ENCODE data around the gene NR1H3. TPM values are rescaled to one million over a fixed set of nuclear protein-coding genes. Genes with fewer than 3 reads are reported as not detected.

Gene NR1H3
- total RNA-seq, 1 experiment from 2014 or later: 25.4 TPM

DNA sequence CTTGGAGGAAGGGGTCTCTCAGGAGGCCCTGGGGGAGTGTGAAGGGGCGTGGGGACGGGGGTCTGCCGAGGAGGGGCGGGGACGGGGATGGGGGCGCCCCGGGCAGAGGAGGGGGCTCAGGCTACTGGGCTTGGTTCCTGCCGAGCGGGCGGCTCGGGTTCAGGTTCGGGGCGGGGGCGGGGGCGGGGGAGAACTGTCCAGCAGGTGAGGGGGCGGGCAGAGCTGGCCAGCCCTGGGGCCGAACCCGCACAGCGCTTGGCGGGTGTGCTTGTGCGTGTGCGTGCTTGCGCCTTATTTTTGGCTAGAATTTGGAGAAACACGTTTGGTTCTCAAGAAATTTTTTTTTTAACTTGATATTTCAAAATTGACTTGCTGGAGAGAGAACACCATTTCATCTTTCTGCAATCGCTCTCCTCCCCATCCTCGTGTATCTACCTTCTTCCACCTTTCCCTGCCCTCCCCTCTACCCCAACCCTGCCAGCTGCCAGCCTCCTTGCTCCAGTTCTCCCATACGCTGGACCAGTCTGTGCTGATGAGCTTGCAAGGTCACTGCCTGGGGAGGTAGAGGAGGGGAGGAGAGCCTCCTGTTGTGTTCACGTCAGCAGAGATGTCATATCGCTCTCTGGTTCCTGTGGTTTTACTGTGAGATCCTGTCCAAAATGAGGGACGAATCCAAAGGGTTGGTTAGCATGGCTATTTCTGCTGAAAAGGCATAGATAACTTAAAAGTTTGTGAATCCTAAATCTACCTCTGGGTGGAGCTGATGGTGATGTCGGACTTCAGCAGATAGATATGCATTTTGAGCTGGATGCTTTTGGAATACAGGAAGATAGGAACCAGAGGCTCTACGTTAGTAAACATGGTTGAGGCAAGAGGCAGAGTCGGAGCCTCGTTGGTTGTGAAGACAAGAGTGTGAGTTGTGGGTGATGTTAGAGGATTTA, 12.8 kb downstream of the NR1H3 start:
- Histone ChIP-seq H3K4me3 (ENCODE audit: insufficient read depth, low read depth, low read length) (peak overlapping the region; percentile 82), H3K36me3 (replicated peaks; ENCODE audit: control insufficient read depth, insufficient read depth, low read length) (no peaks in the 10 kb centered on the region; the same call in none of the 2 replicates), H3K27me3 (ENCODE audit: control insufficient read depth, insufficient read depth, low read length) (no peaks in the 10 kb centered on the region)
- DNase-seq: peak; percentile 91

DNA sequence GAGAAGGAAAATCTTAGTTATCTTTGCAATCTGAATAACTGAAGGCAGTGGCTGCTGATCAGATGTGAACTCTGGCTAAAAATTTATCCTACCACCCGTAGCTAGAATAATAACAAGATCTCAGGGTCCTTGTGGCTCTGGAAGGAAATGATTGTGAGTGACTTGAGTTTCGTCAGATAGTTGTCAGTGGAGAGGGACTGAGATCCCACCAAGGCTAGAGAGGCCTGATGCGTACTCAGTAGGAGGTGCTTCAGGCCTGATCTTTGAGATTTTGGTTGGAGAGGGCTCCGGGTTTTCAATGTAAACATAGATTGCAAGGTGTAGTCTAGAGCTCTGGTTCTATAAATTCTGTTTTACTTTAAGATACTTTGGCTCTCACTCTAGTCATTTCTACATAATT, 13.5 kb downstream of the NR1H3 start:
- H3K4me3 ChIP-seq (ENCODE audit: insufficient read depth, low read depth, low read length): no peak overlapping the region

DNA sequence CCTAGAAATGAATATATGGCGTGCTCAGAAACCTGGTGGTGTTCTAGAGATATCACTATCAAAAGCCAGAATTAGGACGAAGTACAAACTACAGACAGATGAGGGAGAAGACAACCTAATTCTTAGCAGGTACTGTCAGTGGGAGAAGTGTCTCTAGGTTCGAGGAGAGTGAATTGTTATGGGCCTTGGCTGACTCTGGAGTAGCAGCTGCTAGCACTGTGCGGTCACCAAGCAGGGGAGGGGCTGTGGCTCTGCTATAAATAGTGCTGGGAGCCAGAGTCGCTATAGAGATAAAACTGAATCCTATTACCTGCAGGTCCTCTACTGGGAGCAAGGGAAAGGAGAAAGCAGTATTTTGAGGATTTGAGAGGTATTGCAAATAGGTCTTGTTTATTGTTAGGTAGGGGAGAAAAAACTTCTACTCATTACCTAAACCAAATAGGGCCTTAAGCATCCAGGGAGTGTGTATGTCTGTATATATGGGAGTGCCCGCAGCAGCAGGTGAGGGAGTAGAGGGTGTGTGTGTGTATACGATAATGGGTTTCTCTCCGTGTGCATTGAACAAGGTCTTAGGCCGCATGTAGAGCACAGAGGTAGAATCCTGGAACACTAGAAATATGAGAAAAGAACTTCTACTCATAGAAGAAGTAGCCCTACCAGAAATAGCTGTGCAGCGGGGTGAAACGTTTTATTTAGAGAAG, 14.3 kb downstream of the NR1H3 start:
- DNase-seq: no peak
- no peak overlapping the region for H3K4me3 ChIP-seq (ENCODE audit: insufficient read depth, low read depth, low read length)
- peaks cover 10% of the 10 kb centered on the region for H3K36me3 ChIP-seq (replicated peaks; ENCODE audit: control insufficient read depth, insufficient read depth, low read length)
- H3K27me3 ChIP-seq (ENCODE audit: control insufficient read depth, insufficient read depth, low read length): no peaks in the 10 kb centered on the region

More for the DNA sequence above, 13.5 kb downstream of the NR1H3 start:
- Histone ChIP-seq H3K36me3 (replicated peaks; ENCODE audit: control insufficient read depth, insufficient read depth, low read length) (peaks cover 6% of the 10 kb centered on the region), H3K27me3 (ENCODE audit: control insufficient read depth, insufficient read depth, low read length) (no peaks in the 10 kb centered on the region)
- no peak for DNase-seq

DNA sequence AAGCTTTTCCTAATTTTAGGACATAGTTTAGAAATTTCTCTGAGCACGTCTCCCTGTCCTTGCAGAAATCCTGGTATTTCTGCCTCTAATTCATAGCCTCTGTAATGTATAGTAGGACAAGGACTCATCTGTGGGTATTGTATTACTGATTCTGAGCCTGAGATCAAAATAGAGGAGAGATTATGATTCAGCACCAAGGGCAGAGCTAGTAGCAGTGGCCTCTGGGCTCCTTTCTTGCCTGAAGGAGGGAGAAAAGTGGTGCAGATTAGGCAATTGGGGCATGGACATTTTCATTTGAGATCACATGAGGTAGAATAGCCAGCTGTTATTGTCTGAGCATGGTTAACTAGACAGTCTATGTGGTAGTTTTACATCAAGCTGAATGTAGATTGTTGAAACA, 14.9 kb downstream of the NR1H3 start:
- no peak overlapping the region for H3K4me3 ChIP-seq (ENCODE audit: insufficient read depth, low read depth, low read length)
- no peaks in the 10 kb centered on the region for H3K27me3 ChIP-seq (ENCODE audit: control insufficient read depth, insufficient read depth, low read length)
- H3K36me3 ChIP-seq (replicated peaks; ENCODE audit: control insufficient read depth, insufficient read depth, low read length): peaks cover 10% of the 10 kb centered on the region
- peak; percentile 52 for DNase-seq

DNA sequence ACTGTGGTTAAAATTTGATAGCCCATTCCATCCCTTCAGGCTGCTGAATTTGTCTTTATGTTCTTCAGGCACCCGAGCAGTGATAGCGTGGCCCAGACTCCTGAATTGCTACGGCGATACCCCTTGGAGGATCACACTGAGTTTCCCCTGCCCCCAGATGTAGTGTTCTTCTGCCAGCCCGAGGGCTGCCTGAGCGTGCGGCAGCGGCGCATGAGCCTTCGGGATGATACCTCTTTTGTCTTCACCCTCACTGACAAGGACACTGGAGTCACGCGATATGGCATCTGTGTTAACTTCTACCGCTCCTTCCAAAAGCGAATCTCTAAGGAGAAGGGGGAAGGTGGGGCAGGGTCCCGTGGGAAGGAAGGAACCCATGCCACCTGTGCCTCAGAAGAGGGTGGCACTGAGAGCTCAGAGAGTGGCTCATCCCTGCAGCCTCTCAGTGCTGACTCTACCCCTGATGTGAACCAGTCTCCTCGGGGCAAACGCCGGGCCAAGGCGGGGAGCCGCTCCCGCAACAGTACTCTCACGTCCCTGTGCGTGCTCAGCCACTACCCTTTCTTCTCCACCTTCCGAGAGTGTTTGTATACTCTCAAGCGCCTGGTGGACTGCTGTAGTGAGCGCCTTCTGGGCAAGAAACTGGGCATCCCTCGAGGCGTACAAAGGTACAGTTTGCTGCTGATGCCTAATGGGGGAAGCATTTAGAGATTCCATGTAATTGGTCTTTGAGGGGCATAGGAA, 16.9 kb downstream of the NR1H3 start:
- Histone ChIP-seq H3K27me3 (ENCODE audit: control insufficient read depth, insufficient read depth, low read length) (no peaks in the 10 kb centered on the region), H3K36me3 (replicated peaks; ENCODE audit: control insufficient read depth, insufficient read depth, low read length) (peaks cover 10% of the 10 kb centered on the region), H3K4me3 (ENCODE audit: insufficient read depth, low read depth, low read length) (no peak overlapping the region)
- DNase-seq: no peak

DNA sequence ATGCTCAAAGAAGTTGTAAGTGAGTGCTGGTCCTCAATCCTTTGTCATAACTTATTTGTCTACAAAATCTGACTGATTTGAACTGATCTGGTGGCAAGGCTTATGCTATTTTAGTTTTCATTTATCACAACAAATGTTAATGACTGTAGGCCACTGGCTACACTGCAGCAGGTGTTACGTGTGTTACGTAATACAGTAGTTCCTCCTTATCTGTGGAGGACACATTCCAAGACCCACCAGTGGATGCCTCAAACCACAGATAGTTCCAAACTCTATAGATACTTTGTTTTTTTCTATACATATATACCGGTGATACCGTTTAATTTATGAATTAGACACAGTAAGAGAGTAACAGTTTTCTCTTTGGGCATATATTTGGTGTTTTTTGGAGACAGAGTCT, 19.1 kb downstream of the NR1H3 start:
- H3K36me3 ChIP-seq (replicated peaks; ENCODE audit: control insufficient read depth, insufficient read depth, low read length): peaks cover 15% of the 10 kb centered on the region

DNA sequence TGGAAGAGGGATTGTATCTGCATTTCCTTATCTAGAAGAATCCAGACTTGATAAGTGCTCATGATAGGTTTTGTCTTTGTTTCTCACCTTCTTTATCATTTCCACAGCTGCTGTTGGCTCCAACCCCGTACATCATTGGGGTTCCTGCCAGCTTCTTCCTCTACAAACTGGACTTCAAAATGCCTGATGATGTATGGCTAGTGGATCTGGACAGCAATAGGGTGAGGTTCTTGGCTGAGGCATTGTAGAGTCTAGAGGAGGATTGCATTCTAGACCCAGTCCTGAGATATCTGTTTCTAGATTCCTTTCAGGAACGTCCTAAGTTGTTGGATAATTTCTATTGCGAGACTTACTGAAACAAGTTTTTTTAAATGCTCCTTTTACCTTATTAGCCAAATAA, 20.3 kb downstream of the NR1H3 start:
- H3K36me3 ChIP-seq (replicated peaks; ENCODE audit: control insufficient read depth, insufficient read depth, low read length): peaks cover 22% of the 10 kb centered on the region
- no peak for DNase-seq
- no peaks in the 10 kb centered on the region for H3K27me3 ChIP-seq (ENCODE audit: control insufficient read depth, insufficient read depth, low read length)
- H3K4me3 ChIP-seq (ENCODE audit: insufficient read depth, low read depth, low read length): no peak overlapping the region

More for the DNA sequence above, 19.1 kb downstream of the NR1H3 start:
- Histone ChIP-seq H3K27me3 (ENCODE audit: control insufficient read depth, insufficient read depth, low read length) (no peaks in the 10 kb centered on the region), H3K4me3 (ENCODE audit: insufficient read depth, low read depth, low read length) (no peak overlapping the region)
- DNase-seq: no peak

DNA sequence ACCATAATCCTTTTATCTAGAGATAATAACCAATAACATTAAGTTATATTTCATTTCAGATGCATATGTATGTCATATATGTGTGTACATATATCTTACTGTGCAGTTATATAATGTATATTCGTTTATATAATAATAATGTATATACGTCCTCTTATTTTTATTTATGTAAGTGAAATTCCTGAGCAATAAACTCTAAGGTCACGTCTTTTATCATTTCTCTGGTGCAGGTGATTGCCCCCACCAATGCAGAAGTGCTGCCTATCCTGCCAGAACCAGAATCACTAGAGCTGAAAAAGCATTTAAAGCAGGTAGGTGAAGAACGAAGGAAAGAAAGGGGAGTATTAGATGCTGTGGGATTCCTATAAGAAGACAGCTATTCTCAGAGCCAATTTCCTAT, 21.0 kb downstream of the NR1H3 start:
- no peak for DNase-seq
- Histone ChIP-seq H3K36me3 (replicated peaks; ENCODE audit: control insufficient read depth, insufficient read depth, low read length) (peaks cover 22% of the 10 kb centered on the region), H3K27me3 (ENCODE audit: control insufficient read depth, insufficient read depth, low read length) (no peaks in the 10 kb centered on the region), H3K4me3 (ENCODE audit: insufficient read depth, low read depth, low read length) (no peak overlapping the region)

DNA sequence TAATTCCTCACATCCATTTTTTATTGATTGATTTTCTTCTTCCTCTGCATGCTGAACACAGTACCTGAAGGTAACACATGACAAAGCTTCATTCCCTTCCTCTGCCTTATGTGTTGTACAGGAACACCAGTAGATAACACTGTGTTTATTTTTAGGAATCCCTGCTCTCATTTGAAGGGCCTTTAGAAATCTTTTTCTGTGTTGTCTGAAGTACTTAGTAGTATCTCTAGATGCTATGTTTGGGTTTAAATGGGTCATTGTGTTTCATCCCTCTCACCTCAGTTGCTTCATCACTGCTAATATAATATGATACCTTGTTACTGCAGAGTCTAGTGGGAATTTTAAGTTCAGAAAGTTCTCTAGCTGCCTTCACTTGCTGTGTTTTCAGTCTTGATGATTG, 22.3 kb downstream of the NR1H3 start:
- peaks cover 30% of the 10 kb centered on the region for H3K36me3 ChIP-seq (replicated peaks; ENCODE audit: control insufficient read depth, insufficient read depth, low read length)
- H3K27me3 ChIP-seq (ENCODE audit: control insufficient read depth, insufficient read depth, low read length): no peaks in the 10 kb centered on the region
- H3K4me3 ChIP-seq (ENCODE audit: insufficient read depth, low read depth, low read length): no peak overlapping the region
- DNase-seq: no peak

DNA sequence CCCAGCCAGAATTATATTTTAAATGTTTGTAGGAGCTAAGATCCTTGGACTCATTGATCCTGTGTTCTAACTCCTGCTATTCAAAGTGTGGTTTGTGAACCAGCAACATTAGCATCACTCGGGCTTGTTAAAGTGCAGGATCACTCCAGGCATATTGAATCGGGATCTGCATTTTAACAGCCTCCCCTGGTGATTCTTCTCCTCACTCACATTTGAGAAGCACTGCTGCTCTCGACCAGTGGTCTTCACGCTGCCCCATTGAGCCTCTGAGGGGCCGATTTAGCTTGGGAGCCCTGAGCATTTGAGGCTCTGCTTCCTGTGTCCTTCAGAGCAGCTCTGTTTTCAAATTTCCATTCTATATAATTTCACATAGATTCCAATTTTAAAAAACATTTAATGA, 23.1 kb downstream of the NR1H3 start:
- peaks cover 34% of the 10 kb centered on the region for H3K36me3 ChIP-seq (replicated peaks; ENCODE audit: control insufficient read depth, insufficient read depth, low read length)
- peak; percentile 68 for DNase-seq
- H3K4me3 ChIP-seq (ENCODE audit: insufficient read depth, low read depth, low read length): no peak overlapping the region
- H3K27me3 ChIP-seq (ENCODE audit: control insufficient read depth, insufficient read depth, low read length): no peaks in the 10 kb centered on the region

DNA sequence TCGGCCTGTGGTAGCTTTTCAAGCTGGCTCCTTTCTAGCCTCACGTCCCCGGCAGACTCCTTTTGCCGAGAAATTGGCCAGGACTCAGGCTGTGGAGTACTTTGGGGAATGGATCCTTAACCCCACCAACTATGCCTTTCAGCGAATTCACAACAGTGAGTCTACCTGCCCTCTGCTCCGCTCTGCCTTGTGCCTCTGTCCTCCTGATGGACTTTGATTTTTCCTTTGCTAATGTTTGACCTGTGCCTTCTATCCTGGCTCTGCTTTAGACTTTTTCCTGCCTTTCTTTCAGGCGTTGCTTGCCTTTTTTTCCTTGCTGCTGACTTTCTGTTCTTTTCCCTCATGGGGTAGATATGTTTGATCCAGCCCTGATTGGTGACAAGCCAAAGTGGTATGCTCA, 24.7 kb downstream of the NR1H3 start:
- Histone ChIP-seq H3K4me3 (ENCODE audit: insufficient read depth, low read depth, low read length) (no peak overlapping the region), H3K36me3 (replicated peaks; ENCODE audit: control insufficient read depth, insufficient read depth, low read length) (peaks cover 31% of the 10 kb centered on the region), H3K27me3 (ENCODE audit: control insufficient read depth, insufficient read depth, low read length) (no peaks in the 10 kb centered on the region)
- DNase-seq: no peak

DNA sequence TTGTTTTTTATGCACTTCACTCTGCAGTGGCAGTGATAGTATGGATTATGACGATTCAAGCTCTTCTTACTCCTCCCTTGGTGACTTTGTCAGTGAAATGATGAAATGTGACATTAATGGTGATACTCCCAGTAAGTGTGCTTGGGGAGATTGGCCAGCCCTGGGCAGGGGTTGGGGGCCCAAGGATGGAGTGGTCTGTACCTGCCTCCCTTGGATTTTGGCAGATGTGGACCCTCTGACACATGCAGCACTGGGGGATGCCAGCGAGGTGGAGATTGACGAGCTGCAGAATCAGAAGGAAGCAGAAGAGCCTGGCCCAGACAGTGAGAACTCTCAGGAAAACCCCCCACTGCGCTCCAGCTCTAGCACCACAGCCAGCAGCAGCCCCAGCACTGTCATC, 26.4 kb downstream of the NR1H3 start:
- Histone ChIP-seq H3K4me3 (ENCODE audit: insufficient read depth, low read depth, low read length) (no peak overlapping the region), H3K36me3 (replicated peaks; ENCODE audit: control insufficient read depth, insufficient read depth, low read length) (peaks cover 34% of the 10 kb centered on the region), H3K27me3 (ENCODE audit: control insufficient read depth, insufficient read depth, low read length) (no peaks in the 10 kb centered on the region)
- DNase-seq: no peak

DNA sequence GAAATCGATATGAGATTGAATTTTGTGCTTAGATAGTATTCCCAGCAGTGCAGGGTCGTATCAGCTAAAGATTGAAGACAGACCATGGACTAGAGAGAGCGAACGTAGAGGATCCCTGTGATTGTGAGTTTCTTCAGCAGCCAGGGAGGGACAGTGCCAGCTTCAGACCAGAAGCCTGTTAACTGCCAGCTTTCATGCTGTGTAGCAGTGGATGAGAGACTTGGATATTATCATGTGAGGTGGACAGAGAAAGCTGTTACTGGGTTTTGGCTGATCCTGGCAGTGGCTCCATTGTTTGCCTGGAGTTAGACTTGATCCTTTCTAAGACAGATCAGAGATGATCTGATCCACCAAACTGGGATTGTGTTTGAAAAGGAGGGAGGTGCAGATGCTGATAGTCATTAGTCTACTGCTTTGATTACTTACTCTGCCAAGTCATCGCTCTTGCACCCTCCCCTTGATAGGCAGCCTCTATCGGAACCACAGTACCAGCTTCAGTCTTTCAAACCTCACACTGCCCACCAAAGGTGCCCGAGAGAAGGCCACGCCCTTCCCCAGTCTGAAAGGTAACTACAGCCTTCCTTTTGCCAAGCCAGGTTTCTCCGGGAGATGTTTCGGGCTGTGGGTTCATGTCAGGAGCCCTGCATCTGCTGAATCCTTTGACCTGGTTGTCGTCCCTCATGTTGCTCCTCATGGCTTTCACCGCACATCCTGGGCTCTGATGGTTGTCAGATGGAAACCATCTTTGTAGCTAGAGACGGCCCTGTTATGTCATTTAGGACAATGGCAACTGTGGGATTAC, 28.4 kb downstream of the NR1H3 start:
- no peak overlapping the region for H3K4me3 ChIP-seq (ENCODE audit: insufficient read depth, low read depth, low read length)
- H3K36me3 ChIP-seq (replicated peaks; ENCODE audit: control insufficient read depth, insufficient read depth, low read length): peaks cover 41% of the 10 kb centered on the region
- DNase-seq: no peak
- H3K27me3 ChIP-seq (ENCODE audit: control insufficient read depth, insufficient read depth, low read length): no peaks in the 10 kb centered on the region

DNA sequence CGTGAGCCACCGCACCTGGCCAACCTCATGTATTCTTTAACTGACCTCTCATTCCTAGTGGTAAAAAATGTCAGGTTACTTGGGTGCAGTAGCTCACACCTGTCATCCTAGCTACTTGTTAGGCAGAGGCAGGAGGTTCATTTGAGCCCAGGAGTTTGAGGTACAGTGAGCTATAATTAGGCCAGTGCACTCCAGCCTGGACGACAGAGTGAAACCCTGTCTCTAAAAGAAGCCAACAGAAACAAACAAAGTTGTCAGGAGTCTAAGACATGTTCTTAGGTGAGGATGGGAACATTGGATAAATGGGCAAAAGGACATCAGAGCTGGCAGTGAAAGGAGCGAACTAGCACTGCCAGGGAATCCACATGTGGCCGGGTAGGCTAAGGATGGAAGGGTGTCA, 30.3 kb downstream of the NR1H3 start:
- Histone ChIP-seq H3K4me3 (ENCODE audit: insufficient read depth, low read depth, low read length) (no peak overlapping the region), H3K36me3 (replicated peaks; ENCODE audit: control insufficient read depth, insufficient read depth, low read length) (peaks cover 40% of the 10 kb centered on the region), H3K27me3 (ENCODE audit: control insufficient read depth, insufficient read depth, low read length) (no peaks in the 10 kb centered on the region)
- DNase-seq: no peak

All from H7 (cell line).